Activated naive CD4-positive, alpha-beta T cell treated with anti-CD3 and anti-CD28 coated beads, Interleukin-2, amount 10 ng/mL, durations not matched to agents 7 days and 5 days (primary cell): Measurements from ENCODE around the gene STRN4.

Experiments
- CTCF ChIA-PET: fragments of 350-600 bp; sonication (Branson Sonifier 250); formaldehyde crosslinking; loops from one replicate; lab custom pipeline; 2021; ENCODE audit warnings: antibody characterized with exemption; lab: Charles Lee
- DNase-seq: peaks from one replicate; pipeline ENCODE4 v3.0.0-alpha.2; 2020
- H3K27ac Mint-ChIP-seq: one replicate; pipeline ENCODE4 v1.8.0; 2021; ENCODE audit warnings: mild to moderate bottlenecking, moderate library complexity, mixed read lengths
- H3K27me3 Mint-ChIP-seq: one replicate; pipeline ENCODE4 v1.8.0; 2021; ENCODE audit warnings: mild to moderate bottlenecking, mixed read lengths
- H3K36me3 Mint-ChIP-seq: one replicate; pipeline ENCODE4 v1.8.0; 2021; ENCODE audit warnings: mixed read lengths
- H3K4me1 Mint-ChIP-seq: one replicate; pipeline ENCODE4 v1.8.0; 2021; ENCODE audit warnings: mixed read lengths
- H3K4me3 Mint-ChIP-seq: one replicate; pipeline ENCODE4 v1.8.0; 2021; ENCODE audit warnings: mild to moderate bottlenecking, moderate library complexity, mixed read lengths
- H3K9me3 Mint-ChIP-seq: one replicate; pipeline ENCODE4 v1.8.0; 2021; ENCODE audit warnings: mixed read lengths

STRN4 gene

DNA sequence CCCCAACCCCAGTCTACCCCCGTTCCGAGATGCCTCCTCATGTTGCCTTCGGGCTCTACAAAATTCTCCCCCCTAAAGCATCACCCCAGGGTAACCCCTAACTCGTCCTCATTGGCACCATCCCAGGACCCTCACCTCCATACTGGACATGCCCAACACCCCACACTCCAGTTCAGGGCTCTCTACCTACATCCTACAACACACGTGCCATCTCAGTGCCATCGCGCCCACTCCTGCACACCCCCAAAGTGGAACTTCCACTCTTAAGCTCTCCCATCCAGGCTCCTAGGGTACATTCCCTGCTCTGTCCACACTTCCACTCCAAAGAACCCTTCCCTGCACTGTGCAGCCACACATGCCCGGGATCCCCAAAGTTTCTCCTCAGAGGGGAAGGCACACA is 1.2 kb downstream of the STRN4 start:
- Mint-ChIP-seq H3K27ac (peak overlapping the region; percentile 85), H3K9me3 (no peaks in the 10 kb centered on the region), H3K4me3 (peak overlapping the region; percentile 93), H3K4me1 (peaks cover 55% of the 10 kb centered on the region), H3K27me3 (no peaks in the 10 kb centered on the region), H3K36me3 (peaks cover 25% of the 10 kb centered on the region)
- no peak for DNase-seq
- CTCF ChIA-PET, result interaction anchor here (0.8 to 2.1 kb wide), 6 partner anchors 9 to 40 kb away, joined by 3 to 11 read pairs (median 4); no protein-coding TSS in a partner anchor

GRCh38 chr19:46744005-46744691 is 2.1 kb downstream of the STRN4 start:
- CTCF ChIA-PET, result interaction anchor here (0.8 to 2.1 kb wide), 4 partner anchors 10 to 39 kb away, joined by 3 to 11 read pairs (median 5); no protein-coding TSS in a partner anchor
- Mint-ChIP-seq H3K36me3 (peaks cover 28% of the 10 kb centered on the region), H3K27me3 (no peaks in the 10 kb centered on the region), H3K9me3 (no peaks in the 10 kb centered on the region), H3K4me3 (peak overlapping the region; percentile 93), H3K27ac (peak overlapping the region; percentile 33), H3K4me1 (peaks cover 54% of the 10 kb centered on the region)
- DNase-seq, result no peak

GRCh38 chr19:46742926-46743480 is 3.2 kb downstream of the STRN4 start:
- Mint-ChIP-seq H3K4me1 (peaks cover 48% of the 10 kb centered on the region), H3K9me3 (no peaks in the 10 kb centered on the region), H3K36me3 (peaks cover 34% of the 10 kb centered on the region), H3K27me3 (no peaks in the 10 kb centered on the region), H3K27ac (peak overlapping the region; percentile 28), H3K4me3 (peak overlapping the region; percentile 16)
- DNase-seq, result no peak
- CTCF ChIA-PET, result interaction anchor here (2.1 kb wide), 1 partner anchor 11 kb away, joined by 11 read pairs; no protein-coding TSS in a partner anchor

GRCh38 chr19:46741447-46741846 is 4.8 kb downstream of the STRN4 start:
- peaks cover 36% of the 10 kb centered on the region for H3K4me1 Mint-ChIP-seq
- H3K27me3 Mint-ChIP-seq, result no peaks in the 10 kb centered on the region
- H3K4me3 Mint-ChIP-seq, result no peak overlapping the region
- CTCF ChIA-PET, result interaction anchor here (1.6 to 2.0 kb wide), 3 partner anchors 9 to 13 kb away, joined by 5 to 7 read pairs (median 6); no protein-coding TSS in a partner anchor
- no peak overlapping the region for H3K27ac Mint-ChIP-seq
- peaks cover 42% of the 10 kb centered on the region for H3K36me3 Mint-ChIP-seq
- no peaks in the 10 kb centered on the region for H3K9me3 Mint-ChIP-seq
- no peak for DNase-seq

- no peak overlapping the region for H3K4me3 Mint-ChIP-seq
- DNase-seq, result no peak
- CTCF ChIA-PET, result no interaction called here
- peak overlapping the region; percentile 39 for H3K27ac Mint-ChIP-seq
- H3K9me3 Mint-ChIP-seq, result no peaks in the 10 kb centered on the region
- no peaks in the 10 kb centered on the region for H3K27me3 Mint-ChIP-seq
- H3K36me3 Mint-ChIP-seq, result peaks cover 37% of the 10 kb centered on the region
- H3K4me1 Mint-ChIP-seq, result peaks cover 23% of the 10 kb centered on the region
These were observed 6.9 kb downstream of the STRN4 start for GRCh38 chr19:46739290-46739771.

DNA sequence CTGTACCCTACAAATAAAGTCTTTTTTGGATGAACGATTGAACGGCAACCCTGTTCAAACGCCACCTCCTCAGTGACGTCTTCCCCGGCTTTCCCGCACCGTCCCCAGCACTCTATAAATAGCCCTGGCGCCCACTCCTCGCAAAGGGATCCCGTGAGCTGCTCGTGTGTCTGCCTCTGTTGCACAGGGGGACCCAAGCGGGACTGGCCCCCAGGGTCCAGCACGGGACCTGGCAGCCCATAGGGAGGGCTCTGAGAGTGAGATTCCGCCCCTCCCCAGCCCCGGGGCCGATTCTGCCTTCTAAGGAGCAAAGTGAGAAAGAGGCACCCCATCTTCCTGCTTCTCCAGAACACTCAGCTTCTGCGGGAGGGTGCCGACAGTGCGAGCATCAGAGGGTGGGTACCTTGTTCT is 8.5 kb downstream of the STRN4 start:
- H3K4me1 Mint-ChIP-seq, result peaks cover 11% of the 10 kb centered on the region
- peaks cover 41% of the 10 kb centered on the region for H3K36me3 Mint-ChIP-seq
- no peaks in the 10 kb centered on the region for H3K27me3 Mint-ChIP-seq
- CTCF ChIA-PET, result interaction anchor here (1.5 to 2.0 kb wide), 2 partner anchors 9 to 12 kb away, joined by 5 to 13 read pairs; no protein-coding TSS in a partner anchor
- H3K4me3 Mint-ChIP-seq, result no peak overlapping the region
- DNase-seq, result no peak
- no peaks in the 10 kb centered on the region for H3K9me3 Mint-ChIP-seq
- no peak overlapping the region for H3K27ac Mint-ChIP-seq

DNA sequence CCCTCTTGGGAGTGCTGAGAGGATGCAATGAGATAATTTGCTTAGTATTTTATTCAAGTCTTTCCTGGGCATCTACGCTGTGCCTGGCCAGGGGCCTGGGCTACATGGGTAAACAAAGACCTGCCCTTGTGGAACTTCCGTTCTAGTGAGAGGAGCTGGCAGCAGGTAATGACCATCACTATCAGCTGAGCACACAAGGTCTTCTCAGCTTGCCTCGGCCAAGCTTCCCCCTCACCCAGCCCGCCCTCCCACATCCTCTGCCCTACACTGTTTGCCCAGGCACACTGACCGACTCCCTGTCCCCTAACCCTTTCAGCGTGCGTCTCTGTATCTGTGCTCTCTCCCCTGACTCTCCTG is 9.0 kb downstream of the STRN4 start:
- no peak overlapping the region for H3K27ac Mint-ChIP-seq
- H3K4me3 Mint-ChIP-seq, result no peak overlapping the region
- CTCF ChIA-PET, result interaction anchor here (1.4 to 2.0 kb wide), 3 partner anchors 8 to 34 kb away, joined by 5 to 13 read pairs (median 5); no protein-coding TSS in a partner anchor
- peaks cover 9% of the 10 kb centered on the region for H3K4me1 Mint-ChIP-seq
- DNase-seq, result no peak
- peaks cover 42% of the 10 kb centered on the region for H3K36me3 Mint-ChIP-seq
- H3K27me3 Mint-ChIP-seq, result no peaks in the 10 kb centered on the region
- H3K9me3 Mint-ChIP-seq, result no peaks in the 10 kb centered on the region

DNA sequence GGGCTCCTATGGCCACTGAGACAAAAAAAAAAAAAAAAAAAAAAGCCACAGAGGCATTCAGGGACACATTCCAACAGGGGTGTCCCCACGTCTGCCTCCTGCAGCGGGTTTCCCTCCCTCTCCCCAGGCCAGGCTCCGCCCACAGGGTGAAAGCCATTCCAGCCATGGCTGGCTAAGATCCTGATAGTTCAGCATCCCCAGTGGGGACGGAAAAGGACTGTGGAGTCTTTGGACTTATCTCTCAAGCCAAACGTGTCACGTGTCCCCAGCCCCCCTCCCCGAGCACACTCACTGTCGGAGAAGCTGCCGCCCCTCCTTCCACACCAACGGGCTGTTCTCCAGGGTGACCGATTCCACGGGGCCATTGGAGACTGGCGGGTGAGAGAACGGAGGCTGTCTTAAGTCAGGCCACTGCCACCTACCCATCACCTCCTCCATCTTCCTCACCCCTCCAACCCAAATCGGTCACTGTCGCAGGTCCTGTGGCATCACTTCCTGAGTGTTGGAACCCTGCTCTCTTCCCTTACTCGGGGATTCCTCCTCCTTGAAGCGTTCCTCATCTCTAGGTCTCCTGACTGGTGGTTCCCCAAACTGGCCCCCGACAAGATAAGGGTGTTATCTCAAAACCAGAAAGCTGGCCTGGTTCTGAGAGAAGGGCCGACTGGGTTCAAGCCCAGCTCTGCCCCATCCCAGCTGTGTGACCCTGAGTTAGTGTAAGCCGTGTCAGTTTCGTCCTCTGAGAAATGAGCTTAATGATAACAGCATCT is 9.5 kb downstream of the STRN4 start:
- Mint-ChIP-seq H3K27me3 (no peaks in the 10 kb centered on the region), H3K36me3 (peaks cover 46% of the 10 kb centered on the region), H3K27ac (no peak overlapping the region), H3K9me3 (no peaks in the 10 kb centered on the region), H3K4me1 (peaks cover 9% of the 10 kb centered on the region), H3K4me3 (no peak overlapping the region)
- DNase-seq, result no peak
- CTCF ChIA-PET, result interaction anchor here (1.4 to 2.0 kb wide), 3 partner anchors 8 to 33 kb away, joined by 5 to 13 read pairs (median 5); no protein-coding TSS in a partner anchor

DNA sequence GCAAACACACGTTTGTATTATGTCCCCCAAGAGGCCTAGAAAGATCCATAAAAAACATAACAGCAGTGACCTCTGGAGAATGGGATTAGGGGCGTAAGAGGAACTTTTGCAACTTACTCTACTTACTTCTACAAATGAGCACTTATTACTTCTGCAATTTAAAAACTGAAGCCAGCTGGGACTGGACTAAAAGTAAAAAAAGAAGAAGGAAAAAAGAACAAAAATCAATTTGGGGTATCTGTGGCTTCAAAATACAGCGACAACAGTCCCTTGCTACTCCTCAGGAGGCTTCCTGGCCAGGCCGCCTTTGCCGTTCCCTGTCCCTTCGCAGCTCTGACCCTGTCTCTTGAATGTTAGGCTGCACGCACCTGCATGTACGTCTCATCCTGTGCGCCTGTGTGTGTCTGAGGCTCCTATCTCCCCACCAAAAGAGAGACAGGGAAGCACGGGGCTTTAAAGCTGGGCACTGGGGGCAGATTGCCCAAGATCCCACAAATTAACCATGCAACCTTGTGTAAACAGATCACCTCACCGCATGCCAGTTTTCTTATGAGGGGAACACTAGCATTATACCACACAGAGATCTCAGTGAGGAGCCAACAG is 12.5 kb downstream of the STRN4 start:
- Mint-ChIP-seq H3K27me3 (no peaks in the 10 kb centered on the region), H3K27ac (no peak overlapping the region), H3K4me1 (peaks cover 12% of the 10 kb centered on the region), H3K9me3 (no peaks in the 10 kb centered on the region), H3K36me3 (peaks cover 52% of the 10 kb centered on the region), H3K4me3 (no peak overlapping the region)
- no peak for DNase-seq
- CTCF ChIA-PET, result interaction anchor here (2.5 kb wide), 1 partner anchor 20 kb away, joined by 6 read pairs; no protein-coding TSS in a partner anchor

DNA sequence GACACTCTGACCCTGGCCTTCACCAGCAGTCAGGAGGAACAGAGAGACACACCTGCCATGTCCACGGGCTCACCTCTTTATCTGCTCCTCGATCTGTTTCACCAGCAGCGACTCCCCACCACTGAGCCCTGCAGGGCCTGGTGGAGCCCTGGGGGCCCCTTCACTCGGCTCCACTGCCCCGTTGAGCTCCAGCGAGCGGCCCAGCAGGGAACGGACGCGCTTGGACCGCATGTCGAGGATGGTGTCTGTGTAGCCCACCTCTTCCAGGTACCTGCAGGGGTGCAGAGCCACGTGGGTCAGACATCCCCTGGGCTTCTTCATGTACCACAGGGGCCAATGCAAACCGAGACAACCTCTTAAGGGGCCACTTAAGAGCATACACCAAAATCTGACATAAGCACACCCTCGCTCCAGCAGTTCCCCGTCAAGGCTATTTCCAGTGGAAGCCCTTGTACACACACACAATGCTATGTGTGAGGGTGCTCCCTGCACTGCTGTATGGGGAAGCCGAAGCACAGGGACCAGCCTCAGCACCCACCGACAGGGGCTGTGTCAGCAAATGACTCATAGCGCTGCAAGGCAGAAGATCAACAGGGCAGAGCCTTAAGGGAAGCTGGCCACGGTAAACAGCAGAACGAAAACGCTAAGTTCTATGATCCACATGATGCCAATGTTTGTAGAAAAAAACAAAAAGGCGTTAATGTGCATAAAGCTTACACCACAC is 13.1 kb downstream of the STRN4 start:
- CTCF ChIA-PET, result no interaction called here
- Mint-ChIP-seq H3K27ac (no peak overlapping the region), H3K4me3 (no peak overlapping the region), H3K27me3 (no peaks in the 10 kb centered on the region), H3K9me3 (no peaks in the 10 kb centered on the region), H3K36me3 (peaks cover 50% of the 10 kb centered on the region), H3K4me1 (peaks cover 16% of the 10 kb centered on the region)
- DNase-seq, result no peak

- CTCF ChIA-PET, result interaction anchor here (1.0 kb wide), 1 partner anchor 14 kb away, joined by 4 read pairs; no protein-coding TSS in a partner anchor
- peaks cover 18% of the 10 kb centered on the region for H3K4me1 Mint-ChIP-seq
- peak overlapping the region; percentile 1 for H3K27ac Mint-ChIP-seq
- H3K27me3 Mint-ChIP-seq, result no peaks in the 10 kb centered on the region
- DNase-seq, result no peak
- peaks cover 45% of the 10 kb centered on the region for H3K36me3 Mint-ChIP-seq
- no peak overlapping the region for H3K4me3 Mint-ChIP-seq
- H3K9me3 Mint-ChIP-seq, result no peaks in the 10 kb centered on the region
These were observed 13.9 kb downstream of the STRN4 start for GRCh38 chr19:46732172-46732938.

DNA sequence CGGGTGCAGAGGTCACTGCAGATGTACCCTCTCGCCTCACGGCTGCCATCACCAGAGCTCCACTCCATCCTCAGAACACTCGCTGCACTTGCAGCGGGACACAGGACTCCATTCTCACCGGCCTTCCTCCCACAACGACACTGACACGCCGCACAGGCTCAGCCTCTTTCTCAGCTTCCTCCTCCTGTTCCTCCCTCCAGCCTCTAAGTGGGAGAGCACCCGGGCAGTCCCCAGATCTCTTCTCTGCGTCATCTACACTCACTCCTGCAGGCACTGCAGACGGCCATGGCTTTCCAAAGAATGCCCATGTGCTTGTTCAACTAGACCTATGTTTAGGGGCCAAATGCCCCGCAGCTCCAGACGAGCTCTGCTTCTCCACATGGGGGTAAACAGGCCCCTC is 14.7 kb downstream of the STRN4 start:
- Mint-ChIP-seq H3K9me3 (no peaks in the 10 kb centered on the region), H3K4me3 (no peak overlapping the region), H3K27me3 (no peaks in the 10 kb centered on the region), H3K4me1 (peaks cover 18% of the 10 kb centered on the region), H3K36me3 (peaks cover 47% of the 10 kb centered on the region), H3K27ac (no peak overlapping the region)
- CTCF ChIA-PET, result interaction anchor here (1.0 to 5.9 kb wide), 4 partner anchors 14 to 41 kb away, joined by 4 to 73 read pairs (median 4); no protein-coding TSS in a partner anchor
- DNase-seq, result no peak
